Heart right ventricle (tissue), 16 donors: ENCODE measurements around the gene OAS1. TPM values are rescaled to one million over a fixed set of nuclear protein-coding genes. Genes with fewer than 3 reads are reported as not detected.

Experiments used
- ATAC-seq, 8 donors: fragments of 200-7000 bp; cut with Tn5 transposase; one replicate each; pipeline ENCODE4 v1.9.1; 2020; ENCODE audit warnings: mild to moderate bottlenecking in 8 of 8, moderate library complexity in 8 of 8, moderate number of reproducible peaks in 1 of 8
- DNase-seq, 2 donors: peaks; one replicate each; pipeline ENCODE4 v3.0.0-alpha.2; 2020
- H3K27ac ChIP-seq, 10 donors: fragments of 200-600 bp; sonication (generic) in 2 of 10; one replicate each; pipeline versions ENCODE4 v1.5.0 to v1.8.0; 2020 to 2022; ENCODE audit warnings: mild to moderate bottlenecking in 3 of 10
- H3K27me3 ChIP-seq, 7 donors: fragments of 200-600 bp; one replicate each; pipeline ENCODE4 v1.8.0; 2021 to 2022; ENCODE audit warnings: mild to moderate bottlenecking in 2 of 7
- H3K36me3 ChIP-seq, 9 donors: fragments of 200-600 bp; sonication (generic) in 1 of 9; one replicate each; pipeline versions ENCODE4 v1.5.0 to v1.8.0; 2020 to 2022; ENCODE audit warnings: mild to moderate bottlenecking in 2 of 9
- H3K4me1 ChIP-seq, 9 donors: fragments of 200-600 bp; sonication (generic) in 1 of 9; one replicate each; pipeline versions ENCODE4 v1.5.0 to v1.8.0; 2020 to 2022; ENCODE audit warnings: mild to moderate bottlenecking in 4 of 9
- H3K4me3 ChIP-seq, 10 donors: fragments of 200-600 bp; sonication (generic) in 2 of 10; one replicate each; pipeline versions ENCODE4 v1.5.0 to v1.8.0; 2020 to 2022; ENCODE audit warnings: mild to moderate bottlenecking in 7 of 10, moderate library complexity in 2 of 10
- H3K9me3 ChIP-seq, 11 donors: fragments of 200-600 bp in 10 of 11; sonication (generic) in 2 of 11; one replicate each; pipeline versions ENCODE4 v1.5.0 to v1.8.0; 2013 to 2022; ENCODE audit warnings: mild to moderate bottlenecking in 2 of 11, control low read depth in 1 of 11, moderate library complexity in 1 of 11
- WGBS, 2 donors: extraction: QIAGEN DNeasy Blood & Tissue Kit; methylation state at CpG; one replicate each; pipeline ENCODE4 v1.1.7; 2013; ENCODE audit warnings: inconsistent platforms in 1 of 2; 5-methylcytosine and 5-hydroxymethylcytosine counted together
- intact Hi-C, 10 donors: fragments of 100-400 bp; cut with DNase I; formaldehyde crosslinking; loops; one replicate each; pipeline versions ENCODE4 v1.11.1 to v1.14.2; 2022
- long read RNA-seq, 3 donors: library from polyadenylated mRNA; unstranded; transcript quantifications; one replicate each; pipeline ENCODE4 v2.0.0, GENCODE V29; 2020 to 2021
- polyA plus RNA-seq, 2 donors: library from polyadenylated mRNA; stranded (reverse); fragments of 200-250 nt; gene quantifications; one replicate each; pipeline ENCODE4 v1.2.3, GENCODE V29; 2013
- total RNA-seq, 10 donors: library from RNA; stranded (reverse); fragmentation: NEBNext Ultra II Directional in 3 of 10; extraction: Animal tissue kit (Norgen Biotek cat#: 25700) in 3 of 10; gene quantifications; one replicate each; pipeline versions ENCODE4 v1.2.1 to v1.2.4, GENCODE V29; 2021 to 2023
- TF ChIP-seq, protein P1 (sequence below), 9 donors: fragments of 200-600 bp; sonication (generic) in 2 of 9; IDR thresholded peaks; one replicate each; pipeline versions ENCODE4 v1.5.0 to v1.8.0; 2021 to 2022; ENCODE audit warnings: antibody characterized with exemption in 9 of 9, mild to moderate bottlenecking in 5 of 9, moderate library complexity in 1 of 9
- donor health status: Arrhythmogenic right ventricular cardiomyopathy.
- donor health status: ischemic (EF 13 %, LVEDD 7.1; RV severe dilation, severe dysfunction).
- donor health status: healthy with polysubstance abuse.
- donor health status: DM: no; HTN: yes; CAD: no.
- donor health status: DM: no; HTN: no; CAD: no.
- donor health status: ischemic (EF 25% LVEDD 6.9; RV normal size, moderate dysfunction).
- donor health status: ischemic (EF 25% LVEDD 5.7; RV mildly dilated, moderate dysfunction).
- donor health status: healthy.
- donor health status: DM: yes; HTN: yes; CAD: no.
- donor health status: Ischemic cardiomyopathy.
- donor health status: ischemic (EF 35%, LVEDD 5.7; RV mildly dilated, moderate dysfunction).
- donor health status: nonischemic (EF 11% LVEDD 7.7; RV severe dilation, severe dysfunction).
- donor health status: DM: yes; HTN: yes; CAD: no.
- donor health status: PGD.
- donor health status: ischemic (EF 29% LVEDD 5.4; RV normal size, mild dysfunction).
- donor health status: nonischemic (EF 23%, LVEDD 6.1; RV moderate dilation, normal function).

The OAS1 gene
- total RNA-seq (10 to 100 TPM in 4 of 10 donors, 1 to 10 TPM in 6; 4.1 to 20.3 (median 7.2) TPM), polyA plus RNA-seq (1 to 10 TPM; 5.4 to 6.5 TPM)
- long read RNA-seq, donor 1, partial matches to known transcripts = 0 of 9 reads
- long read RNA-seq, donor 1, other reads (novel, unspliced or antisense) = 4 of 9 reads
- long read RNA-seq, donor 2, partial matches to known transcripts = 2 of 7 reads
- long read RNA-seq, donor 2, other reads (novel, unspliced or antisense) = 1 of 7 reads
- long read RNA-seq, donor 3, transcript OAS1-203 (5 exons, 1,990 nt) = major isoform, 5 of 10 reads
- long read RNA-seq, donor 3, partial matches to known transcripts = 0 of 10 reads
- long read RNA-seq, donor 3, other reads (novel, unspliced or antisense) = 2 of 10 reads

DNA sequence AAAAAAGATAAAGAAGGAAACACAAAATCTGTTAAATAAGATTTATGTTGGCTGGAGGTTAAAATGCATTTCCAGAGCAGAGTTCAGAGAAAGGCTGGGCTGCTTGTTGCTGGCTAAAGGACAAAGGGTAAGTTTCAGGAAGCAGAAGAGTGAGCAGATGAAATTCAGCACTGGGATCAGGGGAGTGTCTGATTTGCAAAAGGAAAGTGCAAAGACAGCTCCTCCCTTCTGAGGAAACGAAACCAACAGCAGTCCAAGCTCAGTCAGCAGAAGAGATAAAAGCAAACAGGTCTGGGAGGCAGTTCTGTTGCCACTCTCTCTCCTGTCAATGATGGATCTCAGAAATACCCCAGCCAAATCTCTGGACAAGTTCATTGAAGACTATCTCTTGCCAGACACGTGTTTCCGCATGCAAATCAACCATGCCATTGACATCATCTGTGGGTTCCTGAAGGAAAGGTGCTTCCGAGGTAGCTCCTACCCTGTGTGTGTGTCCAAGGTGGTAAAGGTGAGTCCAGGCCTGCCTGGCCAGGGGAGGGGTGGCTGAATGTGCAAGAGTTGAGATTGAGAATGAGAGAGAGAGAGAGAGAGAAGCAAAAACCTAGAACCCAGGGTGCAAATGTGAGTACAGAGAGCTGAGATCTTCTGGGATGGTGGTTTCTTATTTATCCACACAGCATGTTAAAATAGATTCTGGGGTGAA lies at the start of gene OAS1:
TSS of gene OAS1 (plus strand) at position 251 of the 703 bp plus-strand sequence. CDS start at position 329, 78 bp downstream.
- peak; percentile 65 to 93 (median 85) for ATAC-seq
- Histone ChIP-seq H3K36me3 (peaks cover 0 to 27% (median 2%) of the 10 kb centered on the region in 9 donors), H3K4me1 (peaks cover 0 to 61% (median 22%) of the 10 kb centered on the region in 9 donors), H3K27ac (peak within 1 kb of the TSS in 9 of 10 donors; percentile 38 to 89 (median 64)), H3K4me3 (peak within 1 kb of the TSS; percentile 18 to 68 (median 60)), H3K9me3 (peaks cover 0 to 6% (median 2%) of the 10 kb centered on the region in 11 donors), H3K27me3 (no peaks in the 10 kb centered on the region)
- TF ChIP-seq, protein P1, sequence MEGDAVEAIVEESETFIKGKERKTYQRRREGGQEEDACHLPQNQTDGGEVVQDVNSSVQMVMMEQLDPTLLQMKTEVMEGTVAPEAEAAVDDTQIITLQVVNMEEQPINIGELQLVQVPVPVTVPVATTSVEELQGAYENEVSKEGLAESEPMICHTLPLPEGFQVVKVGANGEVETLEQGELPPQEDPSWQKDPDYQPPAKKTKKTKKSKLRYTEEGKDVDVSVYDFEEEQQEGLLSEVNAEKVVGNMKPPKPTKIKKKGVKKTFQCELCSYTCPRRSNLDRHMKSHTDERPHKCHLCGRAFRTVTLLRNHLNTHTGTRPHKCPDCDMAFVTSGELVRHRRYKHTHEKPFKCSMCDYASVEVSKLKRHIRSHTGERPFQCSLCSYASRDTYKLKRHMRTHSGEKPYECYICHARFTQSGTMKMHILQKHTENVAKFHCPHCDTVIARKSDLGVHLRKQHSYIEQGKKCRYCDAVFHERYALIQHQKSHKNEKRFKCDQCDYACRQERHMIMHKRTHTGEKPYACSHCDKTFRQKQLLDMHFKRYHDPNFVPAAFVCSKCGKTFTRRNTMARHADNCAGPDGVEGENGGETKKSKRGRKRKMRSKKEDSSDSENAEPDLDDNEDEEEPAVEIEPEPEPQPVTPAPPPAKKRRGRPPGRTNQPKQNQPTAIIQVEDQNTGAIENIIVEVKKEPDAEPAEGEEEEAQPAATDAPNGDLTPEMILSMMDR (IDR thresholded peaks at IDR 0.05) = no peak
- intact Hi-C loops = loop anchor here in 1 of 10 donors (1.0 to 10.0 kb wide), 2 partner anchors 30 to 68 kb away; partner anchors contain the start of gene OAS2
- 4 to 6% methylated on average over 4 of the region's 4 CpGs for WGBS, 2 donors
- peak in 1 of 2 donors; percentile 50 for DNase-seq

DNA sequence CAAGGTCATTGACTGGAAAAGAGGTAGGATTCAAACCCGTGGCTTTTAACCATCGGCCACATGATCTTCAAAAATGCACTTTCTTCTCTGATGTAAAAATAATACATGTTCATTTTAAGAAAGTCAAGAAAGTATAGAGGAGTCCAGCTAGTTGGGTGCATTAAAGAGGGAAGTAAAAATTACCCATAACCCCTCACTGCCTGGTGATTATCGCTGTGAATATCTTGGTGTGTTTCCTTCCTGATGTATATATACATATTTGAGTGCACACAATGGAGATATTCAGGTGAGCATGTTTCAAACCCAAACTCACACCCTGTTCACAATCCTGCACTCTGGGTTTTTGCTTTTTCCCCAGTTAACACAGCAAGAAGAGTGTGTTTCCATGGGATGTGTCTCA lies 47.5 kb upstream of the OAS1 start:
- no peak overlapping the region for H3K4me3 ChIP-seq
- intact Hi-C loops = no loop called here
- DNase-seq (no peak), ATAC-seq (no peak)
- H3K36me3 ChIP-seq = no peaks in the 10 kb centered on the region
- no peak overlapping the region for H3K27ac ChIP-seq
- WGBS, 2 donors = 70 to 80% methylated on average over 3 of the region's 3 CpGs
- no peaks in the 10 kb centered on the region for H3K9me3 ChIP-seq
- H3K4me1 ChIP-seq = no peaks in the 10 kb centered on the region
- H3K27me3 ChIP-seq = peaks cover 0 to 73% (median 58%) of the 10 kb centered on the region in 7 donors
- TF ChIP-seq, protein P1 (IDR thresholded peaks at IDR 0.05) = no peak

DNA sequence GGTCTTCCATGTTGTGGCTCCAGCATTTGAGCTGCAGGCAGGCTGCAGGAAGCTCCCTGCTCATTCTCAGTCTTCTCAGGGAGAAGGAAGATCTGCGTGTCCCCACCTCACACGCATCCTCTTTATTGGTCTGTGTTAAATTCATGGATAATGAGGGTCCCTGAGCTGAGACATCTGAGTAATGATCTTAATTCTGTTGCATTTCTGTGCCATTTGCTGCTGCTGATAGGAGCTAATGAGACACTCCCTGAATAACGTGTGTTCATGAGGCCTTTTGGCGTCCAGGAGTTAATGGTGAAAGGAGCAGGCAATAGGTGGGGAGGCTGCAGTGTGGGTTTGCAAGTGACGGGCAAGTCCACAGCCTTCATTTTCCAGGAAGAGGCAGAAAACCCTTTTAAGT lies 46.6 kb upstream of the OAS1 start:
- ATAC-seq = no peak
- H3K4me1 ChIP-seq = no peaks in the 10 kb centered on the region
- intact Hi-C loops = no loop called here
- peaks cover 0 to 65% (median 51%) of the 10 kb centered on the region in 7 donors for H3K27me3 ChIP-seq
- TF ChIP-seq, protein P1 (IDR thresholded peaks at IDR 0.05) = no peak
- DNase-seq = no peak
- no peak overlapping the region for H3K4me3 ChIP-seq
- WGBS, 2 donors = 40 to 42% methylated on average over 5 of the region's 5 CpGs
- no peak overlapping the region for H3K27ac ChIP-seq
- H3K36me3 ChIP-seq = no peaks in the 10 kb centered on the region
- no peaks in the 10 kb centered on the region for H3K9me3 ChIP-seq

DNA sequence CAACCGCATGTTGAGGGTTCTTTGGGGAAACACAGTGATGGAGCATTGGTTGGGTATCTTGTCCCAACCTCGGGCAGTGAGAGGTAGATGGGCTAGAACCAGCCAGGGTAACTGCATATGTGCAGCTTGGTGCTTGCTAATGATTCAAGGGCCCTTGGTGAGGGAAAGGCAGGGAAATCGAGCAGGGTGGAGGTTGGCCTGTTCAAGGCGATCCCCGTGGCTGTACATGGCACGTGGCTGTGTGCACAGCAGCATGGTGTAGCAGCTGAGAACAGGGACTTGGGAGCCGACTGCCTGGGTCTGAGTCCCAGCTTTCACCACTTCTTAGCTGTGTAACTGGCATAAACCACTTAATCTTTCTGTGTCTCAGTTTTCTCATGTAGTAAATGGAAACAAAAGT lies 45.5 kb upstream of the OAS1 start:
- Histone ChIP-seq H3K4me3 (no peak overlapping the region), H3K9me3 (no peaks in the 10 kb centered on the region), H3K36me3 (no peaks in the 10 kb centered on the region), H3K4me1 (no peaks in the 10 kb centered on the region), H3K27me3 (peaks cover 0 to 63% (median 47%) of the 10 kb centered on the region in 7 donors), H3K27ac (no peak overlapping the region)
- ATAC-seq = no peak
- intact Hi-C loops = no loop called here
- TF ChIP-seq, protein P1 (IDR thresholded peaks at IDR 0.05) = no peak
- DNase-seq = no peak
- WGBS, 2 donors = 82 to 84% methylated on average over 7 of the region's 7 CpGs
